ENCODE measurements around the gene RNASEH1.
"Not testable (repeated sequence)": the region's sequence is repeated elsewhere in the genome, so short reads cannot be mapped to it uniquely, and the experiment has no call there.

Gene RNASEH1

GRCh38 chr2:3589086-3589485 is 31.0 kb upstream of the RNASEH1 start:
- DNase-seq (ENCODE audit: low spot score), result no peak

- no peak for DNase-seq (ENCODE audit: low spot score)
These were observed 30.0 kb upstream of the RNASEH1 start for GRCh38 chr2:3588084-3588483.

- no peak for DNase-seq (ENCODE audit: low spot score)
These were observed 29.3 kb upstream of the RNASEH1 start for GRCh38 chr2:3587432-3587831.

- DNase-seq (ENCODE audit: low spot score), result no peak
These were observed 28.9 kb upstream of the RNASEH1 start for GRCh38 chr2:3587021-3587420.

- no peak for DNase-seq (ENCODE audit: low spot score)
These were observed 28.1 kb upstream of the RNASEH1 start for GRCh38 chr2:3586220-3586619.

GRCh38 chr2:3585261-3586109 is 27.4 kb upstream of the RNASEH1 start:
- DNase-seq (ENCODE audit: low spot score), result peak; percentile 66

GRCh38 chr2:3584608-3585260 is 26.6 kb upstream of the RNASEH1 start:
- no peak for DNase-seq (ENCODE audit: low spot score)

GRCh38 chr2:3584076-3584475 is 25.9 kb upstream of the RNASEH1 start:
- DNase-seq (ENCODE audit: low spot score), result no peak

- DNase-seq (ENCODE audit: low spot score), result no peak
These were observed 23.5 kb upstream of the RNASEH1 start for GRCh38 chr2:3581367-3582262.

GRCh38 chr2:3580449-3580848 is 22.3 kb upstream of the RNASEH1 start:
- DNase-seq (ENCODE audit: low spot score), result no peak

GRCh38 chr2:3578987-3579386 is 20.9 kb upstream of the RNASEH1 start:
- DNase-seq (ENCODE audit: low spot score), result no peak

- DNase-seq (ENCODE audit: low spot score), result not testable (repeated sequence)
These were observed 18.1 kb upstream of the RNASEH1 start for GRCh38 chr2:3576263-3576630.

- no peak for DNase-seq (ENCODE audit: low spot score)
These were observed 17.6 kb upstream of the RNASEH1 start for GRCh38 chr2:3575534-3576262.

- DNase-seq (ENCODE audit: low spot score), result no peak
These were observed 16.0 kb upstream of the RNASEH1 start for GRCh38 chr2:3574155-3574554.

GRCh38 chr2:3572620-3573019 is 14.5 kb upstream of the RNASEH1 start:
- DNase-seq (ENCODE audit: low spot score), result no peak

GRCh38 chr2:3571284-3571683 is 13.2 kb upstream of the RNASEH1 start:
- no peak for DNase-seq (ENCODE audit: low spot score)

GRCh38 chr2:3569656-3570055 is 11.5 kb upstream of the RNASEH1 start:
- DNase-seq (ENCODE audit: low spot score), result not testable (repeated sequence)

- no peak for DNase-seq (ENCODE audit: low spot score)
These were observed 8.7 kb upstream of the RNASEH1 start for GRCh38 chr2:3566806-3567205.

- DNase-seq (ENCODE audit: low spot score), result no peak
These were observed 7.0 kb upstream of the RNASEH1 start for GRCh38 chr2:3565117-3565516.

- no peak for DNase-seq (ENCODE audit: low spot score)
These were observed 5.4 kb upstream of the RNASEH1 start for GRCh38 chr2:3563521-3563976.

- DNase-seq (ENCODE audit: low spot score), result no peak
These were observed 411 bp downstream of the RNASEH1 start for GRCh38 chr2:3557639-3558204.
